ENCODE measurements around the gene MROH7. TPM values are rescaled to one million over a fixed set of nuclear protein-coding genes. Genes with fewer than 3 reads are reported as not detected.
A peak's percentile ranks its signal among the peaks of the same experiment; 100 is the strongest.

Gene MROH7
- total and polyA plus RNA-seq, 9 of the 15 experiments (the other 6 are each of a cell fraction or from before 2014, with no cell fraction given) = not detected

GRCh38 chr1:54680387-54680786, 38.8 kb downstream of the MROH7 start (continued):
- TF ChIP-seq HMGXB4 (CRISPR knock-in tag; IDR thresholded peaks at IDR 0.05) (no peak), SNRNP70 (optimal IDR thresholded peaks at IDR 0.05; ENCODE audit: low read depth, low read length) (no peak)

GRCh38 chr1:54681358-54681757, 39.8 kb downstream of the MROH7 start:
- Histone ChIP-seq H3K9me1 (ENCODE audit: control insufficient read depth, insufficient read depth, low read length) (no peaks in the 10 kb centered on the region), H3K27ac (ENCODE audit: extremely low read depth, low read depth, low read length) (no peak overlapping the region), H4K20me1 (replicated peaks; ENCODE audit: control insufficient read depth, insufficient read depth, low read length) (no peaks in the 10 kb centered on the region), H3K4me3 (no peak overlapping the region), H3K4me2 (ENCODE audit: insufficient read depth, low read length) (no peak overlapping the region), H3K36me3 (ENCODE audit: control insufficient read depth, insufficient read depth, low read length) (no peaks in the 10 kb centered on the region), H3K79me2 (ENCODE audit: control insufficient read depth, insufficient read depth, low read length) (no peaks in the 10 kb centered on the region), H3K27me3 (ENCODE audit: control insufficient read depth in 2 of 2, insufficient read depth in 2 of 2, low read length in 2 of 2) (peaks cover 45 to 69% of the 10 kb centered on the region in 2 experiments), H3K4me1 (replicated peaks in 1 of 2; ENCODE audit: control insufficient read depth in 2 of 2, insufficient read depth in 2 of 2, low read length in 2 of 2) (peaks cover 0 to 3% of the 10 kb centered on the region in 2 experiments; a peak in 1 of 5 replicates), H2AFZ (ENCODE audit: low read depth, low read length) (no peak overlapping the region), H3K9ac (ENCODE audit: insufficient read depth in 1 of 2, low read depth in 2 of 2, low read length in 2 of 2) (no peak overlapping the region), H3K9me3 (replicated peaks; ENCODE audit: control insufficient read depth, insufficient read depth, low read depth, low read length) (no peaks in the 10 kb centered on the region)
- no peak for DNase-seq (ENCODE audit: extremely low read depth in 1 of 4, low spot score in 3 of 4)
- BruUV-seq (replicated peaks) = no TSS peak
- no peak for FAIRE-seq
- in situ Hi-C loops (cut with MboI) (loop anchor here (10.0 kb wide), 1 partner anchor 313 kb away; the partner anchor contains the start of gene BSND), intact Hi-C loops (cut with micrococcal nuclease) (no loop called here)
- TF ChIP-seq RFX1 (IDR thresholded peaks at IDR 0.05) = peak; percentile 90
- TF ChIP-seq FOXJ3 (CRISPR knock-in tag; IDR thresholded peaks at IDR 0.05) = 0 out of 2 replicates have a peak, but pooled peaks have one; percentile 10
- no peak for TF ChIP-seq IRF2 (CRISPR knock-in tag; IDR thresholded peaks at IDR 0.05)
- peak; percentile 65; the same call in 1 of the 2 replicates for TF ChIP-seq MXI1 (IDR thresholded peaks at IDR 0.05; ENCODE audit: low read depth, low read length)
- peak; percentile 65; the same call in 1 of the 2 replicates for TF ChIP-seq FOXJ2 (tag; IDR thresholded peaks at IDR 0.05)
- ChIA-PET CTCF (ENCODE audit: low intra/inter-chr PET ratio) (no interaction called here), POLR2A (interaction anchor here (0.7 kb wide), 2 partner anchors 71 to 1277 kb away, joined by 3 read pairs; no protein-coding TSS in a partner anchor)
- ATAC-seq = no peak; the same call in 2 of the 3 replicates
